Brain pericyte (primary cell): ENCODE data around the gene COASY.
"Not testable (repeated sequence)": the region's sequence is repeated elsewhere in the genome, so short reads cannot be mapped to it uniquely, and the experiment has no call there.

Source experiments
- DNase-seq: peaks from one replicate; pipeline ENCODE4 v3.0.0-alpha.2; 2012; ENCODE audit warnings: low read depth, low spot score

Gene COASY

DNA sequence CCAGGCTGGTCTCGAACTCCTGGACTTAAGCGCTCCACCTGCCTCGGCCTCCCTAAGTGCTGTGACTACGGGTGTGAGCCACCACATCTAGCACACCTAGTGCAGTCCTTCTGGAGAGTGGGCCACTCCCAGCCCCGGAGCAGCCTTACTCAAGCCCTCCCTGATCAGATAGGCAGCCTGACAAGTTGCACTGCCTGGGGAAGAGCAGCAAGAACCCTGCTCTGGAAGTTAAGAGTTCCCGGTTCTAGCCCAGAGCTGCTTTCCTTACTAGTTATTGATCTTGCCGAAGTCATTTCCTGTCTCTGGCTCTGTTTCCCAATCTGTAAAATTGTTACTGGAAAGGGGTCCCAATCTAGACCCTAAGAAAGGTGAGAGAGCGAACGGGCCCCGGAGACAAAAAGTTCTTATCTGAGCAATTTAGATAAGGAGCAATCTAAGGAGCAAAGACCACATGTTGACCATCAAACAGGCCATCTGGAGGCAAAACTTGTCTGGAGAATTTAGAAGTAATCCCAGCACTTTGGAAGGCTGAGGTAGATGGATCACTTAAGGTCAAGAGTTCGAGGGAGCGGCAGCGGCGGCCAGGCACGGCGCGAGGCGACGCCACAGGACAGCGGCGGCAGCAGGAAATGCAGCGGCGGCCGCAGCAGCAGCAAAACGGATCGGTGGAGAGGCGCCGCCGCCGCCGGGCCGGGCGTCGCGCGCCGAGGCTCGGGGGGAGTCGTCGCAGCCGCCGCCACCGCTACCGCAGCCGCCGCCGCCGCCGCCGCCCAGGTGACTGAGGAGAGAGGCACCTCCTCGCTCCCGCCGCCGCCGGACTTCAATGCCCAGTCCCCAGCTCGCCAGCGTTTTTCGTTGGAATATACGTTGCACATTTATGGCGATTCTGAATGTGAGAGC is 30.2 kb upstream of the COASY start:
- no peak for DNase-seq

DNA sequence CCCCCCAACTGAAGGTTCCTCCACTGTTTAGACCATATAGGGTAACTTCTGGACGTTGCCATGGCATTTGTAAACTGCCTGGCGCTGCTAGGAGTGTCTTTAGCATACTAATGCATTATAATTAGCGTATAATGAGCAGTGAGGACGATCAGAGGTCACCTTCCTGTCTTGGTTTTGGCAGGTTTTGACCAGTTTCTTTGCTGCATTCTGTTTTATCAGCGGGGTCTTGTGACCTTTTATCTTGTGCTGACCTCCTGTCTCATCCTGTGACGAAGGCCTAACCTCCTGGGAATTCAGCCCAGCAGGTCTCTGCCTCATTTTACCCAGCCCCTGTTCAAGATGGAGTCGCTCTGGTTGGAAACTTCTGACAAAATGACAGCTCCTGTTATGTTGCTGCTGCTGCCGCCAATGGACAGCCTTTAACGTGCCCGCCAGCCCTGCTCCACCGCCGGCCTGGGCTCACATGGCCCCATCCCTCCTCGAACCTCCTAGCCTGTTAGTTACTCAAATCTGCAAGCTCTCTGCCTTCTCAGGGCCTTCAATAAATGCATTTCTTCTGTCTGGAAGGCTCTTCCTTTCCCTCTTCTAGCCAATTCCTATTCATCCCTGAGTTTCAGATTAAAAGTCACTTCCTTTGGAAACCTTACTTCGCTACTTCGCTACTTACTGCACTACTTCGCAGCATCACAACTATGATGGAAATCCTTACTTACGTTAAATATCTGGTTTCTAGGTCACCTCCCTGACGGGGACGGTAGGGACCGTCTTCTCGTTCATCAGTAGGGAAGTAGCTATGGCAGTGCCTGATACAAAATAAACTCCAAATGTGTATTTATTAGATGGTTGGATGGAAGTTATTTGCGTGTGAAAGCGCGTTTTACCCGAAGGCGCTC is 26.5 kb upstream of the COASY start:
- no peak for DNase-seq

DNA sequence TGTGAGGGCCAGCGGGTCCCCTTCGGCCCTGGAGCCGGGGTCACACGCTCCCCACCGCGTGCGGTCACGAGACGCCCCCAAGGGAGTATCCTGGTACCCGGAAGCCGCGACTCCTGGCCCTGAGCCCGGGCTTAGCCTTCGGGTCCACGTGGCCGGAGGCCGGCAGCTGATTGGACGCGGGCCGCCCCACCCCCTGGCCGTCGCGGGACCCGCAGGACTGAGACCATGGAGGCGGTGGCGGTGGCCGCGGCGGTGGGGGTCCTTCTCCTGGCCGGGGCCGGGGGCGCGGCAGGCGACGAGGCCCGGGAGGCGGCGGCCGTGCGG is 25.9 kb upstream of the COASY start, which contains the start of gene NAGLU:
TSS of gene NAGLU (plus strand) at position 194 of the 324 bp plus-strand sequence. CDS start at position 226, 32 bp downstream.
- DNase-seq, result peak; percentile 57

DNA sequence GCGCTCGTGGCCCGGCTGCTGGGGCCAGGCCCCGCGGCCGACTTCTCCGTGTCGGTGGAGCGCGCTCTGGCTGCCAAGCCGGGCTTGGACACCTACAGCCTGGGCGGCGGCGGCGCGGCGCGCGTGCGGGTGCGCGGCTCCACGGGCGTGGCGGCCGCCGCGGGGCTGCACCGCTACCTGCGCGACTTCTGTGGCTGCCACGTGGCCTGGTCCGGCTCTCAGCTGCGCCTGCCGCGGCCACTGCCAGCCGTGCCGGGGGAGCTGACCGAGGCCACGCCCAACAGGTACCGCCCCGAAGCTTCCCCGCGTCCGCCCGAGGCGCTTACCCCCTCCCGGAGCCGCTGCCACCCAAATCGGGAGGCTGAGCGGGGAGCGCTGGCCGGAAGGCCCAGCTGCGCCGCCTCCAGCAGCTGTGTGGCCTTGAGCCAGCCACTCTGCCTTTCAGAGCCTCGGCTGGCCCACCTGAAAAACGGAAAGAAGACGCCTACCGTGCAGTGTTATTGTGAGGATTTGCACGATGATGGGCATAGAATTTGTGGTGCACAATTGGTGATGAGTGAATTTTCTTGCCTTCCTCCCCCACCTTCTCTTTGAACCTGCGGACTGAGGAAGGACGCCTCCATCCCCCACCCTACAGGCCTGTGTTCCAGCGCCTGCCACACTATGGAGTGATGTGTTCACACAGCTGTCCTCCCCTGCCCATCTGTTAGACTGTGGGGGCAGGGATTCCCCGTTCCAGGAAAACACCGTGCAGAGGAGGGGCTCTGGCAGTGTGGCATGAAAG is 25.4 kb upstream of the COASY start:
- no peak for DNase-seq

DNA sequence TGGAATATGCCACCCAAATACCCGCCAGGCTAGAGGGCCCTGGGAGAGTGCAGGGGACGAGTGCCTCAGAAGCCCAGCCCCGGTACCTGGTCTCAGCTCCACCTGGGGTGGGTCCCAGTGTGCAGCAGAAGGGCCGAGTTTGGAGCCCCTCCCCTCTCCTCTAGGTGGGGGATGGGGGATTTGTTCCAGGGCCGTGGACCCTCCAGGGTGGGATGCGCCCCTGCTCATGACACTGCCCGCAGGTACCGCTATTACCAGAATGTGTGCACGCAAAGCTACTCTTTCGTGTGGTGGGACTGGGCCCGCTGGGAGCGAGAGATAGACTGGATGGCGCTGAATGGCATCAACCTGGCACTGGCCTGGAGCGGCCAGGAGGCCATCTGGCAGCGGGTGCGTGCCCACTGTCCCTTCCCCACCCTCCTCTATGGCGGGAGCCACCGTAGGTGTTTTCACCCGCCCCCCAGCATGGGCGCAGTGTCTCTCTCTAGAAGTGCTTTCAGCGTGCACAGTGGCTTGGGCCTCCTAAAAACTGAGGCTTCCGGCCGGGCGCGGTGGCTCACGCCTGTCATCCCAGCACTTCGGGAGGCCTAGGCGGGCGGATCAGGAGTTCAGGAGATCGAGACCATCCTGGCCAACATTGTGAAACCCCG is 24.7 kb upstream of the COASY start:
- no peak for DNase-seq

DNA sequence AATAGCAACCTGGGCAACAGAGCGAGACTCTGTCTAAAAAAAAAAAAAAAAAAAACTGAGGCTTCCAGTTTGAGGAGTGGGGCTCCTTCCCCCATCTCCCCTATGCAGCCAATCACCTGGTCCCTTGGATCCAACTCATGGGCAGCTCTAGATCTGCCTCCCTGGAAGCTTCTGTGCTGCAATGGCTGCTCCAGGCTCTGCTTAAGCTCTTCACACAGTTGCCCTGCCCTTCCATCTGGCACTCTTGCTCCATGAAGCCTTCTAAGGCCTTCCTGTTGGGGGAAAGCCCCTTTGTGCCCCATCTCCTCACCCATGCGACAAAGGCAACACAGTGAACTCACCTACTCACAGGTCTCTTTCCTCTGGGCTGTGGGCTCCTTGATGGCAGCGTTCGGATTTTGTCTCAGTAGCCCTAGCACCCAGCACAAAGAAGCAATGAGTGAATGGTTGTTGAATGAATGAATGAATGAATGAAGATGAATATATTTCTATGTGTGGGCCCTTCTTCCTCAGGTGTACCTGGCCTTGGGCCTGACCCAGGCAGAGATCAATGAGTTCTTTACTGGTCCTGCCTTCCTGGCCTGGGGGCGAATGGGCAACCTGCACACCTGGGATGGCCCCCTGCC is 24.0 kb upstream of the COASY start:
- no peak for DNase-seq

DNA sequence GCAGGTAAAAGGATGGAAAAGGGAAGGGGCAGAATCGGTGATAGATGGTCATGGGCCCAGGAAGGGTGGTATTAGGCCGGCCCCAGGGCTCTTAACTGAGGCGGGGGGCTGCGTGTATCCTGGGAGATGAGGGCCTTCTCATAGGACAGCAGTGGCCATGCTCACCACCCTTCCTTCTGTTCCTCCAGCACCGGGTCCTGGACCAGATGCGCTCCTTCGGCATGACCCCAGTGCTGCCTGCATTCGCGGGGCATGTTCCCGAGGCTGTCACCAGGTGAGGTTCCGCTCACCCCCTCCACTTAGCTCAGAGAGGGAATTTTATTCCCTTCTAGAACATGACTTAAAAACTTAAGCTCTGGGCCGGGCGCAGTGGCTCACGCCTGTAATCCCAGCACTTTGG is 23.5 kb upstream of the COASY start:
- DNase-seq, result no peak

DNA sequence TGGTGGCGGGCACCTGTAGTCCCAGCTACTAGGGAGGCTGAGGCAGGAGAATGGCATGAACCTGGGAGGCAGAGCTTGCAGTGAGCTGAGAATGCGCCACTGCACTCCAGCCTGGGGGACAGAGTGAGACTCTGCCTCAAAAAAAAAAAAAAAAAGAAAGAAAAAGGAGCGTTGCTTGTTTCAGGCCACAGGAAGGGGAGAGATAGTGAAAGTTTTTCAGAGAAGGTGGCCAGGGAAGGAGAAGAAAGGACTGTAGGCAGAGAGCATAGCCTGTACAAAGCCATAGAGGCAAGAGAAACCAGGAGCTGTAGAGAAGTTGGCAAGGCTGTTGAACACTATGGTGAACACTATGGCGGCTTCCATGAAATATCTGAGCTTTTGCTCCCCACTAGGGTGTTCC is 21.4 kb upstream of the COASY start:
- not testable (repeated sequence) for DNase-seq

DNA sequence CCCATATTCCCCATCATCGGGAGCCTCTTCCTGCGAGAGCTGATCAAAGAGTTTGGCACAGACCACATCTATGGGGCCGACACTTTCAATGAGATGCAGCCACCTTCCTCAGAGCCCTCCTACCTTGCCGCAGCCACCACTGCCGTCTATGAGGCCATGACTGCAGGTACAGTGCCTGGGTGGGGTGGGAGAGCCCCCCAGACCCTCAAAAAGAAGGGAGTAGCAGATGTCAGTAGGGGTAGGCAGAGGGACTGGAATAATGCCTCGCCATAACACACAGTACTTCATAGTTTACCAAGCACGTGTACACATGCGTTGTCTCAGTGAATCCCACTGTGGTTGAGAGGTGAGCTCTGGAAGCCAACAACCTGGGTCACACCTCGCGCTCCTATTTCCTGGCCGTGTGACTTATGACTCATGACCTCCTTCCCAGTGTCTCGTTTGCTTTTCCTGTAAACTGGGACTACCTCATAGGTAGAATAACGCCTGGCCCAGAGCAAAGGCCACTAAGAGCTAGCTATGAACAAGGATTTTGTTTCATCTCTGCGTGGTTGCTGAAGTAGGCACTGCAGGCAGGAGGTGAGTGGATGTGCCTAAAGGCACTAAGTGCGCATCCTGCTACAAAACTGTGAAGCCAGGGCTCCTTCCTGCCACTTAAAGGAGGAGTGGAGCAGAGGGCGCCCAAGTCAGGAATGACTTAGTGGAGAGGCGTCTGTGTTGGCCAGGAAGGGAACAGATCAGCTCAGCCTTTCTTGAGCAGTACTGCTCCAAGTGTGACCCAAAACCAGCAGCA is 20.7 kb upstream of the COASY start:
- no peak for DNase-seq

DNA sequence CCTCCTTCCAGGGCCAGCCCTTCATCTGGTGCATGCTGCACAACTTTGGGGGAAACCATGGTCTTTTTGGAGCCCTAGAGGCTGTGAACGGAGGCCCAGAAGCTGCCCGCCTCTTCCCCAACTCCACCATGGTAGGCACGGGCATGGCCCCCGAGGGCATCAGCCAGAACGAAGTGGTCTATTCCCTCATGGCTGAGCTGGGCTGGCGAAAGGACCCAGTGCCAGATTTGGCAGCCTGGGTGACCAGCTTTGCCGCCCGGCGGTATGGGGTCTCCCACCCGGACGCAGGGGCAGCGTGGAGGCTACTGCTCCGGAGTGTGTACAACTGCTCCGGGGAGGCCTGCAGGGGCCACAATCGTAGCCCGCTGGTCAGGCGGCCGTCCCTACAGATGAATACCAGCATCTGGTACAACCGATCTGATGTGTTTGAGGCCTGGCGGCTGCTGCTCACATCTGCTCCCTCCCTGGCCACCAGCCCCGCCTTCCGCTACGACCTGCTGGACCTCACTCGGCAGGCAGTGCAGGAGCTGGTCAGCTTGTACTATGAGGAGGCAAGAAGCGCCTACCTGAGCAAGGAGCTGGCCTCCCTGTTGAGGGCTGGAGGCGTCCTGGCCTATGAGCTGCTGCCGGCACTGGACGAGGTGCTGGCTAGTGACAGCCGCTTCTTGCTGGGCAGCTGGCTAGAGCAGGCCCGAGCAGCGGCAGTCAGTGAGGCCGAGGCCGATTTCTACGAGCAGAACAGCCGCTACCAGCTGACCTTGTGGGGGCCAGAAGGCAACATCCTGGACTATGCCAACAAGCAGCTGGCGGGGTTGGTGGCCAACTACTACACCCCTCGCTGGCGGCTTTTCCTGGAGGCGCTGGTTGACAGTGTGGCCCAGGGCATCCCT is 18.5 kb upstream of the COASY start:
- DNase-seq, result no peak

DNA sequence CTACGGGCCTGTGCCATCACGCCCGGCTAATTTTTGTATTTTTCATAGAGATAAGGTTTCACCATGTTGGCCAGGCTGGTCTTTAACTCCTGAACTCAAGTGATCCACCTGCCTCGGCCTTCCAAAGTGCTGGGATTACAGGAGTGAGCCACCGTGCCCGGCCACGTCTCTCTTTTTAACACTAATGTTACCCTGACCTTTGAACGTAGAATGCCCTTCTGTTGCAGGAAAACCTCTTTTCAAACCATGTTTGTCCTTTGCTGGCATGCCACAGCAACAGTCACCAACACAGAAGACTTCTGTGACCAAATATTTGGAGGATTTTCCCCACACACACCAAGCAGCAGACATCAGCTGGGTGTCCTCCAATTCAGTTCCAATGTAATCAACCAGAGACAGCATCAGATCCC is 17.1 kb upstream of the COASY start:
- no peak for DNase-seq

DNA sequence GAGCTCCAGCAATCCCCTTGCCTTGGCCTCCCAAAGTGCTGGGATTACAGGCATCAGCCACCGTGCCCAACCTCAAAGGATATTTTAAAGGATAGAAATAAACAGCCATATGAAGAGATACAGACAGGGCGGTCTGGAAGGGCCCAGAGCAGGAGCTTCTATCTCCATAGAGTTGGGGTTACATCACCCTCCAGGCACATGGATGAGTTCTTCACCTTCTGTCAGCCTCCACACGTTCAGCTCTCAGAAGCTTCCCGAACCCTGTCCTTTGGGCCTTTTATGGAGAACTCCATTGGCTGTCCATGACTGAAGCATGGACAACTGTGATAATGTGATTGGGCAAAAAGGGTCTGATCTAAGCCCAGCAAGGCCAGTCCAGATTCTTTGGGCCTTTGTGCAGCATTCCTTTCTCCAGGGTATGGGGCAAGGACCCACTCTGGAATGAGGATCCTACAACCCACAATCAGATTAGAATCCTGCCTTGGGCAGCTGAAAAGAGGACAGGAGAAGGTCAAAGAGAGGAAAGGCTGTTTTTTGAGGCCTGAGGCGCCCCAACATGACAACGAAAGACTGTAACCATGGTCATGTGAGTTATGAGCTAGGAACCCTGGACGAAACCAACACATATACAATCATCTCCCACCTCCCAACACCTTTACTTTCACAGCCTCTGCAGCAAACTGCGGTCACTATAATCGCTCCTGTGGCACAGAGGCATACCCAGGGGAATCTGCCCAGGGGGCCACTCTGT is 16.0 kb upstream of the COASY start:
- DNase-seq, result not testable (repeated sequence)

DNA sequence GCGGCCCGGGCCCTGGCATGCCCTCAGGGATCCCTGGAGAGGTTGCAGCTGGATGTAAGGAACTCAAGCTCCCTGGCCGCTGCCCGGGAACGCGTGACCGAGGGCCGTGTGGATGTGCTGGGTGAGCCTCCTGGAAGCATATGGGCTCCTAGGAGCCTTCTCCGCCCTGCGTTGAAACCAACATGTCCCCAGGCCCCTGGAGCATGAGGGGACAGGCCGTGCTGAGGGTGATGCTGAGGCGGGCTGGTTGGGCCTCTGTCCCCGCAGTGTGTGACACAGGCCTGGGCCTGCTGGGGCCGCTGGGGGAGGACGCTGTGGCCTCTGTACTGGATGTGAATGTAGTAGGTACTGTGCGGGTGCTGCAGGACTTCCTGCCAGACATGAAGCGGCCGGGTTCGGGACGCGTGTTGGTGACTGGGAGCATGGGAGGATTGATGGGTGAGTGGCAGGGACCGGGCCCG is 14.9 kb upstream of the COASY start:
- no peak for DNase-seq

DNA sequence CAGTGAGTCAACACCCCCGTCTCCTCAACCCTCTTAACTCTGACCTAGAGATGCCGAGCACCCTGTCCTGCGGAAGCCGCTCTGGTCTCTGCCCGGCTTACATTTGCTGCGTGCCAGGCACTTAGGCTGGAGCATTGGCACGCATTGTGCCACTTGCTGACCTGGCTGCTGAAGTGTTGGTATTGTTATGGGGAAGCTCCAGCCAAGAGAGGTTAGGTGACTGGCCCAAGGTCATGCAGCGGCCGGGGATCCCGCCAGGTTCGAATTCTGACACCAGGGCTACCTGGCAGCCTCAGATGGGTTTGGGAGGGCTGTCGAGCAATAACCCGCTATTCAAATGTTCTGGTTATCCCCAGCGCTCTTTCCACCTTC is 14.3 kb upstream of the COASY start:
- DNase-seq, result no peak

DNA sequence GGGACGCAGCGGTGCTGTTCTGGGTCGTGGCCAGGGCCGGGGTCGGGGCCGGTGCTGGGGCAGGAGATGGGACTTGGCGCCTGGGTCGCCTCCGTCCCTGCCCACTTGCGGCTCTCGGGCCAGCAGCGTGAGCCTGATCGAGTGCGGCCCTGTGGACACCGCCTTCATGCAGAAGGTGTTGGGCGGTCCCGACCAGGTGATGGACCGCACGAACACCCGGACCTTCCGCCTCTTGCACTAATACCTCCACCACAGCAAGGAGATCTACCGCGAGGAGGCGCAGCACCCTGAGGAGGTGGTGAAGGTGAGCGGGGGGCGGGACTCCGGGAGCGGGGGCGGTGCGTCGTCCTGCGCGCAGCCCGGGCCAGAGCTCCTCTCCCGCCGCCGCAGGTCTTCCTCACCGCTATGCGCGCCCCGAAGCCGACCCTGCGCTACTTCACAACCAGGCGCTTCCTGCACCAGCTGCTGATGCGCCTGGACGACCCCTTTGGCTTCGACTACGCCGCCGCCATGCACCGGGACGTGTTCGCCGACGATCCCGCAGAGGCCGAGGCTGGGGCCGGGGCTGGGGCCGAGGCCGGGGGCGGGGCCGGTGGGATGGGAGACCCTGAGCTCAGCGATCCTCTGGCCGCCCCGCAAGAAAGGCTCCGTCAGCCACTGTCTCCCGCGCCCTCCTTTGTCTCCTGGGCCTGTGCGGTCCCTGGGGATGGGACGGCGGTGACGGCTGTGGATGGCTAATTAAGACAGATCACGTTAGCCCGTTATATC is 13.7 kb upstream of the COASY start:
- DNase-seq, result no peak

DNA sequence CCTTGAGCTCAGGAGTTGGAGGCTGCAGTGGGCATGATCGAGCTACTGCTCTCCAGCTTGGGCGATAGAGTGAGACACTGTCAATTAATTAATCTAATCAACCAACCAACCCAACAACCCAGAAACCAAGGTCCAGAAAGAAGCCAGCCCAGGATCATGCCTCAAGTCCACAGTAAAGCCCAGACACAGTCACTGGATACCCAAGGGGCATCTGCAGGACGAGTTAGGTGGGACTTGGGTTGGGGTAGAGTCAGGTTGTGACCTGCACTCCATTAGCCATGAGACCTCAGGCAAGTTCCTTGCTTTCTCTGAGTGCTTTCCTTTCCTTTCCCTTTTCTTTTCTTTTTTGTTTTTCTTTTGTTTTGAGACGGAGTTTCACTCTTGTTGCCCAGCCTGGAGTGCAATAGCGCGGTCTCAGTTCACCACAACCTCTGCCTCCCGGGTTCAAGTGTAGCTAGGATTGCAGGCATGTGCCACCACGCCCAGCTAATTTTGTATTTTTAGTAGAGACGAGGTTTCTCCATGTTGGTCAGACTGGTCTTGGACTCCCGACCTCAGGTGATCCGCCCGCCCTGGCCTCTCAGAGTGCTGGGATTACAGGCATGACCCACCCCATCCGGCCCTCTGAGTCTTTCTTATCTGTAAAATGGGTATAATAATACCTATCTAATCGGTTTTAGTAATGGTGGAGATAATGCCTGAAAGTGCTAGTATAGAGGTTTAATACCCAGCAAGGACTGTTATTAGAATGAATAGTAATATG is 12.8 kb upstream of the COASY start:
- no peak for DNase-seq

DNA sequence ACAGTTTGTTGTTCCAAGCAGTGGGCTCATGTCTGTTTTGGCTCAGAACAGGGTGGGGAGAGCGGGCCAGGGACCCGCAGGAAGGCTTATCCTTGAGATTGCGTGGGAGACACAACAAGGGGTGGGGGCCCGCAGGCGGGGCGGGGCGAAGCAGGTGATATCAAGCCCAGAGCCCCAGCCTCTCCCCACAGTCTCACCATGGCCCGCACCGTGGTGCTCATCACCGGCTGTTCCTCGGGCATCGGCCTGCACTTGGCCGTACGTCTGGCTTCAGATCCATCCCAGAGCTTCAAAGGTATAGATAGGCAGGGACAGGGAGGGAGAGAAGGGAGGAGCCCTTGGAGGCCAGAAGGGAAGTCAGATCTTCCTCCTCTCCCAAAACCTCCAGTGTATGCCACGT is 9.2 kb upstream of the COASY start, which contains the start of gene HSD17B1:
TSS of gene HSD17B1 (plus strand) at position 188 of the 400 bp plus-strand sequence. CDS start at position 199, 11 bp downstream.
- not testable (repeated sequence) for DNase-seq
